Embryonic facial prominence (tissue), 1 donor: Measurements from ENCODE around the gene ZNF296.

Experiments
- DNase-seq: peaks from one replicate; pipeline ENCODE4 v3.0.0-alpha.2; 2016; ENCODE audit errors: extremely low spot score

Gene ZNF296

DNA sequence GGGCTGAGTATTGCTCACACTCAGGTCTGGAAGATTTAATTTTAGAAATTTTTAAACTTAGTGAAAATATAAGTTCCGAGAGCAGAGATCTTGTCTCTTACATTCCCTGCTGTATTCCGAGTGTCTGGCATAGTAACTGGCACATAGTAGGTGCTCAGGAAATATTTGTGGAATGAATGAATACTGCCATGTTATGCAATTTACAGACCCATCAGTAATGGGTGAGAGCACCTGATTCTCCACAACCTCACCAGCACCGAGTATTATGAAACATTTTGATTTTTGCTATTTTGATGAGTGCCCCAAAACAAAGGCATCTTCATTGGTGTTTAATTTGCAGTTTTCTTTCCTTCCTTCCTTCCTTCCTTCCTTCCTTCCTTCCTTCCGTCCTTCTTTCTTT is 53.2 kb downstream of the ZNF296 start:
- DNase-seq, result no peak

DNA sequence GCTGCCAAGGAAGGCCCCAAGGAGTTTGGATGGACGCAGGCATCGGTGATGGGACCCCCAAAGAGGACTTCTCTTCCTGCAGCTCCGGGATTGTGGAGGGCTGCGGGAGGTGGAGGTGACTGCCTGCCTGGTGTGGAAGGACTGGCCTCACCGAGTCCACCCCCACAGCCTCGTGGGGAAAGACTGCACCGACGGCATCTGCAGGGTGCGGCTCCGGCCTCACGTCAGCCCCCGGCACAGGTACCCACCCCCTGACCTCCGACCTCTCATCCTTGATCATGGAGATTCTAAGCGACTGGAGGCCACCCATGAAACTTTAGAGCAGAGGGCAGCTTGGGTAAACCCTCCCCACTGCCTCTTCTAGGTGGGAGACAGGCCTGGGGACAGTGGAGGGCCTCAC is 54.3 kb downstream of the ZNF296 start:
- no peak for DNase-seq
